RWPE2 (cell line): Measurements from ENCODE around the gene TMEM50B.
"Not testable (repeated sequence)": the region's sequence is repeated elsewhere in the genome, so short reads cannot be mapped to it uniquely, and the experiment has no call there.

Experiments
- ATAC-seq: fragments of 200-7000 bp; cut with Tn5 transposase; 3 replicates; pipeline ENCODE4 v1.9.1; 2021; ENCODE audit warnings: low read depth
- DNase-seq: peaks from one replicate; pipeline ENCODE4 v3.0.0-alpha.2; 2020; ENCODE audit warnings: low spot score
- H3K27ac ChIP-seq: fragments of 450-650 bp; 2 replicates; pipeline ENCODE4 v1.5.1; 2017; ENCODE audit warnings: mild to moderate bottlenecking; ENCODE audit not compliant: poor library complexity, severe bottlenecking
- H3K27me3 ChIP-seq: fragments of 250-450 bp; sonication (Bioruptor Pico); 2 replicates; pipeline ENCODE4 v1.5.1; 2021; ENCODE audit warnings: mild to moderate bottlenecking, moderate library complexity; ENCODE audit not compliant: insufficient read depth, poor library complexity, severe bottlenecking
- H3K36me3 ChIP-seq: fragments of 250-450 bp; sonication (Bioruptor Pico); 2 replicates; pipeline ENCODE4 v1.5.1; 2020; ENCODE audit warnings: low read depth, mild to moderate bottlenecking, moderate library complexity
- H3K4me1 ChIP-seq: fragments of 250-450 bp; sonication (Bioruptor Pico); 2 replicates; pipeline ENCODE4 v1.5.1; 2021; ENCODE audit warnings: mild to moderate bottlenecking, moderate library complexity; ENCODE audit not compliant: insufficient read depth, poor library complexity, severe bottlenecking
- H3K4me3 ChIP-seq: fragments of 250-450 bp; sonication (Bioruptor Pico); 2 replicates; pipeline ENCODE4 v1.5.1; 2021; ENCODE audit warnings: mild to moderate bottlenecking, moderate library complexity; ENCODE audit not compliant: severe bottlenecking
- H3K9me3 ChIP-seq: fragments of 250-450 bp; sonication (Bioruptor Pico); 2 replicates; pipeline ENCODE4 v1.5.1; 2021; ENCODE audit warnings: mild to moderate bottlenecking, moderate library complexity; ENCODE audit not compliant: severe bottlenecking
- CTCF ChIP-seq: fragments of 450-650 bp; IDR thresholded peaks from one replicate; pipeline ENCODE4 v1.5.1; 2017; ENCODE audit warnings: mild to moderate bottlenecking, moderate library complexity; ENCODE audit not compliant: poor library complexity, severe bottlenecking

The TMEM50B gene

GRCh38 chr21:33514229-33514628 lies 34.5 kb upstream of the TMEM50B start:
- Histone ChIP-seq H3K27me3 (no peaks in the 10 kb centered on the region), H3K36me3 (peaks cover 97% of the 10 kb centered on the region), H3K27ac (no peak overlapping the region), H3K4me1 (no peaks in the 10 kb centered on the region), H3K4me3 (no peak overlapping the region), H3K9me3 (no peaks in the 10 kb centered on the region)
- no peak for TF ChIP-seq CTCF
- ATAC-seq (no peak), DNase-seq (no peak)

- Histone ChIP-seq H3K4me1 (no peaks in the 10 kb centered on the region), H3K36me3 (peaks cover 95% of the 10 kb centered on the region), H3K27ac (no peak overlapping the region), H3K9me3 (no peaks in the 10 kb centered on the region), H3K4me3 (no peak overlapping the region), H3K27me3 (no peaks in the 10 kb centered on the region)
- no peak for ATAC-seq
- DNase-seq = no peak
- TF ChIP-seq CTCF = no peak
These were observed 32.7 kb upstream of the TMEM50B start for GRCh38 chr21:33512481-33512880.

- no peaks in the 10 kb centered on the region for H3K4me1 ChIP-seq
- peaks cover 95% of the 10 kb centered on the region for H3K36me3 ChIP-seq
- H3K4me3 ChIP-seq = no peak overlapping the region
- H3K27ac ChIP-seq = no peak overlapping the region
- no peak for ATAC-seq
- no peaks in the 10 kb centered on the region for H3K27me3 ChIP-seq
- no peak for TF ChIP-seq CTCF
- no peaks in the 10 kb centered on the region for H3K9me3 ChIP-seq
- DNase-seq = no peak
These were observed 31.9 kb upstream of the TMEM50B start for GRCh38 chr21:33511639-33512038.

GRCh38 chr21:33510826-33511225 lies 31.1 kb upstream of the TMEM50B start:
- TF ChIP-seq CTCF = no peak
- H3K9me3 ChIP-seq = no peaks in the 10 kb centered on the region
- ATAC-seq (no peak), DNase-seq (no peak)
- no peak overlapping the region for H3K27ac ChIP-seq
- no peaks in the 10 kb centered on the region for H3K4me1 ChIP-seq
- no peaks in the 10 kb centered on the region for H3K27me3 ChIP-seq
- no peak overlapping the region for H3K4me3 ChIP-seq
- H3K36me3 ChIP-seq = peaks cover 95% of the 10 kb centered on the region

GRCh38 chr21:33507003-33507402 lies 27.2 kb upstream of the TMEM50B start:
- H3K36me3 ChIP-seq = peaks cover 87% of the 10 kb centered on the region
- H3K27ac ChIP-seq, H3K9me3 ChIP-seq, DNase-seq, H3K4me3 ChIP-seq, H3K27me3 ChIP-seq, ATAC-seq, H3K4me1 ChIP-seq: not testable (repeated sequence)
